ENCODE measurements around the gene ZIC5.
"Not testable (repeated sequence)": the region's sequence is repeated elsewhere in the genome, so short reads cannot be mapped to it uniquely, and the experiment has no call there.

ZIC5 gene

GRCh38 chr13:99961636-99962035 is 9.9 kb downstream of the ZIC5 start:
- Histone ChIP-seq H3K4me2 (ENCODE audit: low read length) (no peak overlapping the region), H3K27me3 (ENCODE audit: control insufficient read depth, insufficient read depth, low read length) (peaks cover 96% of the 10 kb centered on the region), H3K9me3 (replicated peaks; ENCODE audit: low read length) (no peaks in the 10 kb centered on the region), H3K4me1 (ENCODE audit: control insufficient read depth, insufficient read depth, low read length) (peaks cover 7% of the 10 kb centered on the region), H3K9ac (ENCODE audit: low read depth, low read length) (no peak overlapping the region), H3K4me3 (ENCODE audit: low read length) (no peak overlapping the region), H3K36me3 (ENCODE audit: insufficient read depth, low read length) (no peaks in the 10 kb centered on the region)

GRCh38 chr13:99960663-99961311 is 10.8 kb downstream of the ZIC5 start:
- no peak overlapping the region for H3K4me3 ChIP-seq (ENCODE audit: low read length)
- H3K4me1 ChIP-seq (ENCODE audit: control insufficient read depth, insufficient read depth, low read length), result peaks cover 16% of the 10 kb centered on the region
- no peaks in the 10 kb centered on the region for H3K36me3 ChIP-seq (ENCODE audit: insufficient read depth, low read length)
- peaks cover 96% of the 10 kb centered on the region for H3K27me3 ChIP-seq (ENCODE audit: control insufficient read depth, insufficient read depth, low read length)
- no peaks in the 10 kb centered on the region for H3K9me3 ChIP-seq (replicated peaks; ENCODE audit: low read length)
- H3K4me2 ChIP-seq (ENCODE audit: low read length), result no peak overlapping the region
- H3K9ac ChIP-seq (ENCODE audit: low read depth, low read length), result no peak overlapping the region

- Histone ChIP-seq H3K27me3 (ENCODE audit: control insufficient read depth, insufficient read depth, low read length) (peaks cover 98% of the 10 kb centered on the region), H3K4me3 (ENCODE audit: low read length) (peak overlapping the region; percentile 28), H3K9me3 (replicated peaks; ENCODE audit: low read length) (no peaks in the 10 kb centered on the region)
These were observed 11.9 kb downstream of the ZIC5 start for GRCh38 chr13:99959540-99960230.

GRCh38 chr13:99959127-99959539 is 12.4 kb downstream of the ZIC5 start:
- H3K9me3 ChIP-seq (replicated peaks; ENCODE audit: low read length), result no peaks in the 10 kb centered on the region
- H3K4me3 ChIP-seq (ENCODE audit: low read length), result no peak overlapping the region
- H3K4me2 ChIP-seq (ENCODE audit: low read length), result no peak overlapping the region
- H3K36me3 ChIP-seq (ENCODE audit: insufficient read depth, low read length), result no peaks in the 10 kb centered on the region
- H3K27me3 ChIP-seq (ENCODE audit: control insufficient read depth, insufficient read depth, low read length), result peaks cover 98% of the 10 kb centered on the region
- no peak overlapping the region for H3K9ac ChIP-seq (ENCODE audit: low read depth, low read length)
- peaks cover 18% of the 10 kb centered on the region for H3K4me1 ChIP-seq (ENCODE audit: control insufficient read depth, insufficient read depth, low read length)

More at GRCh38 chr13:99959540-99960230, 11.9 kb downstream of the ZIC5 start:
- Histone ChIP-seq H3K36me3 (ENCODE audit: insufficient read depth, low read length) (no peaks in the 10 kb centered on the region), H3K4me1 (ENCODE audit: control insufficient read depth, insufficient read depth, low read length) (peaks cover 18% of the 10 kb centered on the region), H3K4me2 (ENCODE audit: low read length) (peak overlapping the region; percentile 67), H3K9ac (ENCODE audit: low read depth, low read length) (no peak overlapping the region)

- Histone ChIP-seq H3K4me2 (ENCODE audit: low read length) (no peak overlapping the region), H3K4me1 (ENCODE audit: control insufficient read depth, insufficient read depth, low read length) (peaks cover 18% of the 10 kb centered on the region), H3K9me3 (replicated peaks; ENCODE audit: low read length) (no peaks in the 10 kb centered on the region), H3K27me3 (ENCODE audit: control insufficient read depth, insufficient read depth, low read length) (peaks cover 98% of the 10 kb centered on the region), H3K36me3 (ENCODE audit: insufficient read depth, low read length) (no peaks in the 10 kb centered on the region), H3K4me3 (ENCODE audit: low read length) (no peak overlapping the region), H3K9ac (ENCODE audit: low read depth, low read length) (no peak overlapping the region)
These were observed 13.0 kb downstream of the ZIC5 start for GRCh38 chr13:99958406-99959126.

- Histone ChIP-seq H3K4me1 (ENCODE audit: control insufficient read depth, insufficient read depth, low read length) (peaks cover 18% of the 10 kb centered on the region), H3K9me3 (replicated peaks; ENCODE audit: low read length) (no peaks in the 10 kb centered on the region), H3K36me3 (ENCODE audit: insufficient read depth, low read length) (no peaks in the 10 kb centered on the region), H3K9ac (ENCODE audit: low read depth, low read length) (no peak overlapping the region), H3K4me3 (ENCODE audit: low read length) (peak overlapping the region; percentile 49), H3K4me2 (ENCODE audit: low read length) (peak overlapping the region; percentile 70), H3K27me3 (ENCODE audit: control insufficient read depth, insufficient read depth, low read length) (peaks cover 96% of the 10 kb centered on the region)
These were observed 14.9 kb downstream of the ZIC5 start for GRCh38 chr13:99956473-99957349.

- Histone ChIP-seq H3K4me1 (ENCODE audit: control insufficient read depth, insufficient read depth, low read length) (peaks cover 18% of the 10 kb centered on the region), H3K9me3 (replicated peaks; ENCODE audit: low read length) (no peaks in the 10 kb centered on the region), H3K4me2 (ENCODE audit: low read length) (peak overlapping the region; percentile 70), H3K27me3 (ENCODE audit: control insufficient read depth, insufficient read depth, low read length) (peaks cover 96% of the 10 kb centered on the region), H3K9ac (ENCODE audit: low read depth, low read length) (no peak overlapping the region), H3K4me3 (ENCODE audit: low read length) (peak overlapping the region; percentile 49), H3K36me3 (ENCODE audit: insufficient read depth, low read length) (no peaks in the 10 kb centered on the region)
These were observed 15.7 kb downstream of the ZIC5 start for GRCh38 chr13:99955747-99956472.

- peak overlapping the region; percentile 70 for H3K4me2 ChIP-seq (ENCODE audit: low read length)
- peaks cover 98% of the 10 kb centered on the region for H3K27me3 ChIP-seq (ENCODE audit: control insufficient read depth, insufficient read depth, low read length)
- H3K9ac ChIP-seq (ENCODE audit: low read depth, low read length), result no peak overlapping the region
- H3K36me3 ChIP-seq (ENCODE audit: insufficient read depth, low read length), result no peaks in the 10 kb centered on the region
- no peaks in the 10 kb centered on the region for H3K9me3 ChIP-seq (replicated peaks; ENCODE audit: low read length)
- peaks cover 18% of the 10 kb centered on the region for H3K4me1 ChIP-seq (ENCODE audit: control insufficient read depth, insufficient read depth, low read length)
- H3K4me3 ChIP-seq (ENCODE audit: low read length), result peak overlapping the region; percentile 49
These were observed 16.3 kb downstream of the ZIC5 start for GRCh38 chr13:99955107-99955746.

- Histone ChIP-seq H3K9ac (ENCODE audit: low read depth, low read length) (no peak overlapping the region), H3K36me3 (ENCODE audit: insufficient read depth, low read length) (no peaks in the 10 kb centered on the region), H3K9me3 (replicated peaks; ENCODE audit: low read length) (no peaks in the 10 kb centered on the region), H3K27me3 (ENCODE audit: control insufficient read depth, insufficient read depth, low read length) (peaks cover 97% of the 10 kb centered on the region), H3K4me3 (ENCODE audit: low read length) (no peak overlapping the region), H3K4me1 (ENCODE audit: control insufficient read depth, insufficient read depth, low read length) (peaks cover 18% of the 10 kb centered on the region), H3K4me2 (ENCODE audit: low read length) (no peak overlapping the region)
These were observed 18.3 kb downstream of the ZIC5 start for GRCh38 chr13:99953138-99953755.

GRCh38 chr13:99951666-99952065 is 19.9 kb downstream of the ZIC5 start:
- H3K4me2 ChIP-seq (ENCODE audit: low read length); H3K9me3 ChIP-seq (replicated peaks; ENCODE audit: low read length); H3K4me3 ChIP-seq (ENCODE audit: low read length); H3K36me3 ChIP-seq (ENCODE audit: insufficient read depth, low read length); H3K9ac ChIP-seq (ENCODE audit: low read depth, low read length): not testable (repeated sequence)
- peaks cover 94% of the 10 kb centered on the region for H3K27me3 ChIP-seq (ENCODE audit: control insufficient read depth, insufficient read depth, low read length)
- peaks cover 11% of the 10 kb centered on the region for H3K4me1 ChIP-seq (ENCODE audit: control insufficient read depth, insufficient read depth, low read length)
